Activated CD4-positive, alpha-beta T cell treated with anti-CD3 and anti-CD28 coated beads, Interleukin-2, amount 50 U/mL, for 24 hours (primary cell): ENCODE measurements around the gene ZNF662.
"Not testable (repeated sequence)": the region's sequence is repeated elsewhere in the genome, so short reads cannot be mapped to it uniquely, and the experiment has no call there.

Source experiments
- DNase-seq, 2 donors: peaks; one replicate each; pipeline ENCODE4 v3.0.0-alpha.2; 2020; ENCODE audit warnings: low read depth in 1 of 2, low spot score in 1 of 2

ZNF662 gene

GRCh38 chr3:42906070-42906847 lies at the start of gene ZNF662:
Gene ZNF662 (plus strand): TSS chr3:42906142. CDS start chr3:42908115, 1,973 bp downstream.
- no peak for DNase-seq

GRCh38 chr3:42856544-42856943 lies 49.4 kb upstream of the ZNF662 start:
- no peak for DNase-seq

- no peak for DNase-seq
Measured at GRCh38 chr3:42864321-42864950, 41.5 kb upstream of the ZNF662 start.

GRCh38 chr3:42865256-42865655 lies 40.7 kb upstream of the ZNF662 start:
- no peak for DNase-seq

GRCh38 chr3:42867138-42867537 lies 38.8 kb upstream of the ZNF662 start:
- no peak for DNase-seq

- DNase-seq, result no peak
Measured at GRCh38 chr3:42868841-42869240, 37.1 kb upstream of the ZNF662 start.

GRCh38 chr3:42871592-42872196 lies 34.2 kb upstream of the ZNF662 start:
- no peak for DNase-seq

GRCh38 chr3:42872718-42873117 lies 33.2 kb upstream of the ZNF662 start:
- DNase-seq, result no peak

- DNase-seq, result no peak
Measured at GRCh38 chr3:42873221-42873982, 32.5 kb upstream of the ZNF662 start.

- no peak for DNase-seq
Measured at GRCh38 chr3:42874749-42875148, 31.2 kb upstream of the ZNF662 start.

- DNase-seq, result no peak
Measured at GRCh38 chr3:42875325-42876151, 30.4 kb upstream of the ZNF662 start, which contains the start of gene CYP8B1. Gene CYP8B1 (minus strand): TSS chr3:42875879. CDS start chr3:42875816, 63 bp downstream.

- DNase-seq, result no peak
Measured at GRCh38 chr3:42876401-42876800, 29.5 kb upstream of the ZNF662 start.

GRCh38 chr3:42876940-42877720 lies 28.8 kb upstream of the ZNF662 start:
- no peak for DNase-seq

GRCh38 chr3:42877881-42878280 lies 28.1 kb upstream of the ZNF662 start:
- DNase-seq, result no peak

GRCh38 chr3:42880183-42880582 lies 25.8 kb upstream of the ZNF662 start:
- no peak for DNase-seq

GRCh38 chr3:42880601-42881451 lies 25.1 kb upstream of the ZNF662 start:
- DNase-seq, result peak; percentile 66 to 80

- DNase-seq, result not testable (repeated sequence)
Measured at GRCh38 chr3:42883251-42883930, 22.6 kb upstream of the ZNF662 start.

- DNase-seq, result no peak
Measured at GRCh38 chr3:42884324-42884723, 21.6 kb upstream of the ZNF662 start.
